Left renal pelvis (tissue), 4 donors: ENCODE measurements around the gene NR1H2. TPM values are rescaled to one million over a fixed set of nuclear protein-coding genes. Genes with fewer than 3 reads are reported as not detected.
A peak's percentile ranks its signal among the peaks of the same experiment; 100 is the strongest.

Experiments
- DNase-seq, 4 donors: peaks; one replicate each; pipeline ENCODE4 v3.0.0-alpha.2; 2013; ENCODE audit warnings: low read depth in 4 of 4, low spot score in 3 of 4
- polyA plus RNA-seq, 4 donors: library from polyadenylated mRNA; unstranded; fragments of 120-200 nt; gene quantifications; one replicate each; pipeline ENCODE4 v1.2.1, GENCODE V29; 2013; ENCODE audit not compliant: insufficient read length in 4 of 4

NR1H2 gene
- polyA plus RNA-seq, 4 donors, result 23.8 to 44.3 (median 26.3) TPM

- DNase-seq, result no peak
Measured at GRCh38 chr19:50420127-50420526, 43.9 kb downstream of the NR1H2 start.

DNA sequence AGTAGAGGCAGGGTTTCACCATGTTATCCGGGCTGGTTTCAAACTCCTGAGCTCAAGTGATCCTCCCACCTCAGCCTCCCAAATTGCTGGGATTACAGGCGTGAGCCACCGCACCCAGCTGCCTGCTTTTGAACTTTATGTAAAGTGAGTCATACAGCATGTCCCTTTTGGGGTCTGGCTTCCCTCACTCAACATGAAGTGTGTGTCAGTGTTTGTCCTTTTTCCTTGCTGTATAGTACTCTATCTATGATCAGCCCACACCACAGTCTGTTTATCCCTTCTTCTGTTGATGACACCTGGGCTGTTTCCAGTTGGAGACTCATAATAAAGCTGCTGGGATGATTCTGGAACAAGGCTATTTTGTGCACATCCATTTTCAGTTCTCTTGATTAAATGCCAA lies 44.6 kb downstream of the NR1H2 start:
- DNase-seq, result no peak

DNA sequence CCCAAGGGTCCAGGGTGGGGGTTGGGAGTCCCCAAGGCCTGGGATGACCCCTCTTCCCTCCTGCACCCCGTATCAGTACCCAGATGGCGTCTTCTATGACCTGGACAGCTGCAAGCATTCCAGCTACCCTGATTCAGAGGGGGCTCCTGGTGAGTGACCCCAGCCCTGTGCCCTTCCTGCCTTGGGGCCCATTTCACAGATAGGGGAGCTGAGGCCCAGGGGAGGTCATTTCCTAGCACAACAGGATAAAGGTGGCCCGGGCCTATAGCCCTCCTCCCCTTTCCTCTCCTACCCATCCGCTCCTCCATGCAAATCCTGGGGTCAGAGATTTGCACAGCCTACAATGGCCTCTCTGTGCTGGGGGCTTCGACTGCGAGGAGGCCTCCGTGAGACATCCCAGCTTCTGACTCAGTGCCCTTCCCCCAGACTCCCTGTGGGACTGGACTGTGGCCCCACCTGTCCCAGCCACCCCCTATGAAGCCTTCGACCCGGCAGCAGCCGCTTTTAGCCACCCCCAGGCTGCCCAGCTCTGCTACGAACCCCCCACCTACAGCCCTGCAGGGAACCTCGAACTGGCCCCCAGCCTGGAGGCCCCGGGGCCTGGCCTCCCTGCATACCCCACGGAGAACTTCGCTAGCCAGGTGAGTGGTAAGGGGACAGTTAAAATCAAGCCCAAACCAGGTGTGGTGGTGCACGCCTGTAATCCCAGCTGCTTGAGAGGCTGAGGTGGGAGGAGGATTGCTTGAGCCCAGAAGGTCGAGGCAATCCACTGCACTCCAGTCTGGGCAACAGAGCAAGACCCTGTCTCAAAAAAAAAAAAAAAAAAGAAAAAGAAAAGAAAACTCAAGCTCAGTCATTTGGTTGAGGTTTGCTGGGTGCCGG lies 46.4 kb downstream of the NR1H2 start:
- no peak for DNase-seq

- no peak for DNase-seq
Measured at GRCh38 chr19:50423279-50424113, 47.2 kb downstream of the NR1H2 start.

DNA sequence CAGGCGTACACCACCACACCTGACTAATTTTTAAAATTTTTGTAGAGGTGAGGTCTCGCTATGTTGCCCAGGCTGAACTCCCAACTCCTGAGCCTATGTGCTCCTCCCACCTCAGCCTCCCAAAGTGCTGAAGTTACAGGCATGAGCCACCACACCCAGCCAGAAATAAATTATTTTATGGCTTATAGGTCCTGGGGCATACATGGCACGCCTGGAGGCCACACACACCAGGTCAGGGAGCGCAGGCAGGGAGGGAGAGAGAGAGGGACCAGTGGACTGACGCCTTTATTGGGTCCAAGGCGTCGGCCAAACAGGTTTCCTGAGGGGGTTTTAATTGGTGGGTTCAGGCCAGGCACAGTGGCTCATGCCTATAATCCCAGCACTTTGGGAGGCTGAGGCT lies 49.3 kb downstream of the NR1H2 start:
- DNase-seq, result no peak

DNA sequence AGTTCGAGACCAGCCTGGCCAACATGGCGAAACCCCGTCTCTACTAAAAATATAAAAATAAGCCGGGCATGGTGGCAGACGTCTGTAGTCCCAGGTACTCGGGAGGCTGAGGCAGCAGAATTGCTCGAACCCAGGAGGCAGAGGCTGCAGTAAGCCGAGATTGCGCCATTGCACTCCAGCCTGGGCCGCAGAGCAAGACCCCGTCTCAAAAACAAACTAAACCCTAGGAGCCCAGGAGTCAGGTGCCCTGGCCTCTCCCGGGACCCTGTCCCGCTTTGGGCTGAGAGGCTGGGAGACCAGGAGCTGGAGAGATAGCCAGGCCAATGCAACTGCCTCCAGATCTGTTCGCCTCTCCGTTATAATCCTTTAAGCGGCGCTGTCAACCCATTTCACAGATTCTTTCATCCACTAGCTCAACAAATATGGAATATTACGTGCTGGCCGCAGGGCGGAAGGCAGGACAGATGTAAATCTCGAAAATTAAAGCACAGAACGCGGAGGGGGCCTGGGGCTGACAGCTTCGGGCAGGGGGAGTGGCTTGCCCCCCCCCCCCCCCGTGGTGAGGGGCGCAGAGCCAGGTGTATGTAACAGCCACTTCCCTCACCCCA lies 51.2 kb downstream of the NR1H2 start:
- no peak for DNase-seq

DNA sequence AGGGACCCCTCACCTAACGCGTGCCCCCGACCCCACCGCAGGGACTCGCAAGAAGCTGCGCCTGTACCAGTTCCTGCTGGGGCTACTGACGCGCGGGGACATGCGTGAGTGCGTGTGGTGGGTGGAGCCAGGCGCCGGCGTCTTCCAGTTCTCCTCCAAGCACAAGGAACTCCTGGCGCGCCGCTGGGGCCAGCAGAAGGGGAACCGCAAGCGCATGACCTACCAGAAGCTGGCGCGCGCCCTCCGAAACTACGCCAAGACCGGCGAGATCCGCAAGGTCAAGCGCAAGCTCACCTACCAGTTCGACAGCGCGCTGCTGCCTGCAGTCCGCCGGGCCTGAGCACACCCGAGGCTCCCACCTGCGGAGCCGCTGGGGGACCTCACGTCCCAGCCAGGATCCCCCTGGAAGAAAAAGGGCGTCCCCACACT lies 51.8 kb downstream of the NR1H2 start:
- peak; percentile 66 to 83 (median 71) for DNase-seq

DNA sequence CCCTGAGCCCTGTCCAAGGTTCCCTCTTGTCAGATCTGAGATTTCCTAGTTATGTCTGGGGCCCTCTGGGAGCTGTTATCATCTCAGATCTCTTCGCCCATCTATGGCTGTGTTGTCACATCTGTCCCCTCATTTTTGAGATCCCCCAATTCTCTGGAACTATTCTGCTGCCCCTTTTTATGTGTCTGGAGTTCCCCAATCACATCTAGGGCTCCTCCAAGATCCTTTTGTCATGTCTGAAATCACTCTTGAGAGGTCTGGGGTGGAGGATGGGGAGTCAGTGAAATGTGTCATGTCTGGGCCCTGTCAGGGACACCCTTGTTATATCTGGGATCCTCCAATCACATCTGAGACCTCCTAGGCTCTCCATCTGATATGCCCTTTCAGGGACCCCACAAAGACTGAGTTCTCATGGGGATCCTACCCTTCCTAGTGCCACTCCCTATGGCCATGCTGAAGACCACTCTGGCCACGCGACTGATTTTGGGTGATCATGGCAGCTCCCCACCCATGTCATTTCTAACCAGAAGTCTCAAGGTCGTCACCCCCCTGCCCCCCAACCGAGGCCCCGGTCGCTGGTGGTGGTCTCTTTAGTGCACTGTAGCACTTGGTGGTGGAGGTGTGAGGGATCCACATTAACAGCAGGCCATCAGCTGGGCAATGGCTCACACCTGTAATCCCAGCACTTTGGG lies 52.7 kb downstream of the NR1H2 start:
- DNase-seq, result no peak

- no peak for DNase-seq
Measured at GRCh38 chr19:50430888-50431342, 54.7 kb downstream of the NR1H2 start.

DNA sequence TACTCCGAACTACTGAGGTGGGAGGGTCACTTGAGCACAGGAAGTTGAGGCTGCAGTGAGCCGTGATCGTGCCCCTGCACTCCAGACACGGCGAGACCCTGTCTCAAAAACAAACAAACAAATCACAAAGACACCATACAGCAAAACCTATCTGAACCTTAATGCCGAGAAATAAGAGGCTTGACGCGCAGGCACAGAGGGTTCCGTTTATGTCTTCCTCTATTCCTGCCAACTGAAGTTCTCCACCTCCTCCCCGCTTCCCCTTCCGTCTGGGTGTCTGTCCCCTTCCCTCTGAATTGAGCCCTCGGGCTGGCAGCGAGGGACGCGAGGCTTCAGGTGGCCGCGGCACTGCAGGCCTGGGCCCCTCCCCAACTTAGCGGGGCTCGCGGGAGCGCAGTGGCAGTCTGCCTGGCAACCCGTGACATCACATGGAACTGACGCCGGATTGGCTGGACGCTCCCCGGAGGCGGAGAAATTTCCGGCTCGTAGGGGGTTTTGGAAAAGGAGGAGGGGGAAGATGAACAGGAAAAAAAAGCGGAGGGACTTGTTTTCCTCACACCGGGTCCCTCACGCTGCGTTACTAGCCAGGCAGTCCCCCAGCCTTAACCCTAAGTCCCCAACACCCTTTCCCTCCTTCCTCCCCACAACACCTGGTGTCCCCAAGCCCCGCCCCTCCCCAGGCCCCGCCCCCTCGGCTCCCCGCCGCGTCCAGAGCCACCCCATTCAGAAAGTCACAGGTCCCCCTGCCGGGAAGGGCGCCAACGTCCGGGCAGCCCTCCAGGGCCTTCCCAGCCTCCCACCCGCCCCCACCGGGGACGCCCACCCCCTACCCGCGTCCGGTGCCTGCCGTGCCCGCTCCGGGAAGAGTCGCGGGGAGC lies 55.3 kb downstream of the NR1H2 start:
- DNase-seq, result peak; percentile 78 to 81 (median 78)

DNA sequence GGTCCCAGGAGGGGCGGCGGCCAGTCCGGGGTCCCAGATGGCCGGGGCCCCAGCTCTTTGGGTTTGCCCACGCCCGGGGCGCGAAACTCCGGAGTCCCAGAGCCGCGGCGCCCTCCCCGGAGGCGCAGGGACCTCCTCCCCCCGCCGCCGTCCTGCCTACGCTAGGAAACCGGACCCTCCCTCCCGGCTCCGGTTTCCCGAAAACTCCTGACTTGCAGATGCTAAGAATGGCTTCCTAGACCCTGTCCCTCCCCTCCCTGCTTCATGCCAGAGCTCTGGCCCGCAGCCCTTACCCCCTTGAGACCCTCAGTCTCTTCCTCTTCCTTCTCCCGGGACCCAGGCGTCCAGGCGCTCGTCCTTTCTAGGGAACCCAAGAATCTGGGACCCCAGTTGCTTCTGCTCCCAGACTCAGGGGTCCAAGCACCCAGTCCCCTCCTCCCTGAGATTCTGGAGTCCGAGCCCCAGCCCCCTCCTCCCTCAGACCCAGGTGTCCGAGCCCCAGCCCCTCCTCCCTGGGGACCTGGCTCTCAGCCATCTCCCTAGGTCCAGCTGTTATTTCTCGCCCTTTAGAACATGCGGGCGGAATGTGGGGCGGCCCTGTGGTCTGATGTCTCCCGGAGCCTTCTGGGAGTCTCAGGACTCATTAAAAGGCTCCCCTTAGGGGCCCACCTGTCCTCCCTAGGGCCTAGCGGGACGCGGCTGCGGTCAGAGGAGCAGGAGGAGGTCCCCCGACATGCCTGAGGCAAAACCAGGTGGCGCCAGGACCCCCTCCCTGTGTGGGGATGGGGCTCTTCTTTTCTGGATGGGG lies 56.2 kb downstream of the NR1H2 start, which contains the start of gene MYBPC2:
TSS of gene MYBPC2 (plus strand) at position 672 of the 808 bp plus-strand sequence. CDS start at position 734, 62 bp downstream.
- peak in 2 of 4 donors; percentile 36 to 42 for DNase-seq

Other genes with a start within 250 kb of the NR1H2 start
- gene IZUMO2, start 213.2 kb upstream of the NR1H2 start, polyA plus RNA-seq, result under 1 TPM in 2 of 4 donors, not detected in 2; 0.27 to 0.34 TPM
- 10 to 100 TPM in 3 of 4 donors, under 1 TPM in 1; 0.71 to 27.1 (median 22.2) TPM for gene MYH14, start 172.8 kb upstream of the NR1H2 start, polyA plus RNA-seq
- 10 to 100 TPM in 3 of 4 donors, 1 to 10 TPM in 1; 5.3 to 79.5 (median 36.1) TPM for gene KCNC3, start 47.1 kb upstream of the NR1H2 start, polyA plus RNA-seq
- gene NAPSA, start 10.8 kb upstream of the NR1H2 start, polyA plus RNA-seq, result 10 to 100 TPM in 1 of 4 donors, 1 to 10 TPM in 3; 1.1 to 10.1 (median 8.0) TPM
- 10 to 100 TPM; 20.5 to 40.3 (median 24.0) TPM for gene POLD1, start 7.9 kb downstream of the NR1H2 start, polyA plus RNA-seq
- 1 to 10 TPM in 1 of 4 donors, under 1 TPM in 3; 0.53 to 1.1 (median 0.79) TPM for gene SPIB, start 42.5 kb downstream of the NR1H2 start, polyA plus RNA-seq
- 1 to 10 TPM in 1 of 4 donors, under 1 TPM in 3; 0.43 to 2.7 (median 0.75) TPM for gene MYBPC2, start 56.4 kb downstream of the NR1H2 start, polyA plus RNA-seq
- 100 to 1,000 TPM; 104 to 151 (median 122) TPM for gene EMC10, start 100.0 kb downstream of the NR1H2 start, polyA plus RNA-seq
- gene GARIN5A, start 100.4 kb downstream of the NR1H2 start, polyA plus RNA-seq, result 10 to 100 TPM in 1 of 4 donors, 1 to 10 TPM in 3; 3.3 to 10.3 (median 6.6) TPM
- 10 to 100 TPM in 2 of 4 donors, 1 to 10 TPM in 2; 9.2 to 14.1 (median 10.1) TPM for gene JOSD2, start 134.7 kb downstream of the NR1H2 start, polyA plus RNA-seq
- 10 to 100 TPM in 1 of 4 donors, 1 to 10 TPM in 3; 1.3 to 13.9 (median 6.2) TPM for gene ASPDH, start 137.5 kb downstream of the NR1H2 start, polyA plus RNA-seq
- gene LRRC4B, start 192.0 kb downstream of the NR1H2 start, polyA plus RNA-seq, result 10 to 100 TPM; 15.7 to 26.8 (median 20.1) TPM